Measurements from ENCODE around the gene RBMS3.

GRCh38 chr3:29827756-29828155 lies 546.9 kb downstream of the RBMS3 start:
- TF ChIP-seq CTCF (IDR thresholded peaks at IDR 0.05) (no peak), POLR2A (IDR thresholded peaks at IDR 0.05) (no peak)
